Vagina (tissue), 2 donors: ENCODE results near the gene ITIH5.

Source experiments
- POLR2A ChIP-seq, 2 donors: fragments of 450-650 bp; IDR thresholded peaks; one replicate each; pipeline ENCODE4 v1.6.1; 2017; ENCODE audit warnings: antibody characterized with exemption in 2 of 2, mild to moderate bottlenecking in 2 of 2, moderate library complexity in 2 of 2
- TF ChIP-seq, protein P1 (sequence below), 3 experiments: fragments of 450-650 bp in 2 of 3; fragments of 200-600 bp in 1 of 3; sonication (generic) in 1 of 3; IDR thresholded peaks; one replicate each; pipeline ENCODE4 v1.5.1; 2017 to 2019; ENCODE audit warnings: antibody characterized with exemption in 3 of 3, mild to moderate bottlenecking in 2 of 3, moderate library complexity in 2 of 3

- TF ChIP-seq, protein P1, sequence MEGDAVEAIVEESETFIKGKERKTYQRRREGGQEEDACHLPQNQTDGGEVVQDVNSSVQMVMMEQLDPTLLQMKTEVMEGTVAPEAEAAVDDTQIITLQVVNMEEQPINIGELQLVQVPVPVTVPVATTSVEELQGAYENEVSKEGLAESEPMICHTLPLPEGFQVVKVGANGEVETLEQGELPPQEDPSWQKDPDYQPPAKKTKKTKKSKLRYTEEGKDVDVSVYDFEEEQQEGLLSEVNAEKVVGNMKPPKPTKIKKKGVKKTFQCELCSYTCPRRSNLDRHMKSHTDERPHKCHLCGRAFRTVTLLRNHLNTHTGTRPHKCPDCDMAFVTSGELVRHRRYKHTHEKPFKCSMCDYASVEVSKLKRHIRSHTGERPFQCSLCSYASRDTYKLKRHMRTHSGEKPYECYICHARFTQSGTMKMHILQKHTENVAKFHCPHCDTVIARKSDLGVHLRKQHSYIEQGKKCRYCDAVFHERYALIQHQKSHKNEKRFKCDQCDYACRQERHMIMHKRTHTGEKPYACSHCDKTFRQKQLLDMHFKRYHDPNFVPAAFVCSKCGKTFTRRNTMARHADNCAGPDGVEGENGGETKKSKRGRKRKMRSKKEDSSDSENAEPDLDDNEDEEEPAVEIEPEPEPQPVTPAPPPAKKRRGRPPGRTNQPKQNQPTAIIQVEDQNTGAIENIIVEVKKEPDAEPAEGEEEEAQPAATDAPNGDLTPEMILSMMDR (IDR thresholded peaks at IDR 0.05) = no peak
- TF ChIP-seq POLR2A (IDR thresholded peaks at IDR 0.05) = no peak
Measured at GRCh38 chr10:7626283-7626682, 40.5 kb downstream of the ITIH5 start.
